GM21360 (cell line): ENCODE data around the gene CLEC3B.

Experiments
- ATAC-seq: cut with Tn5 transposase; IDR thresholded peaks from one replicate; pipeline ENCODE4 v1.9.1; 2021; ENCODE audit warnings: mild to moderate bottlenecking, moderate library complexity; ENCODE audit not compliant: unreplicated experiment

The CLEC3B gene

GRCh38 chr3:45002720-45003119, 23.4 kb upstream of the CLEC3B start:
- no peak for ATAC-seq

- ATAC-seq: no peak
Measured at GRCh38 chr3:45003406-45003805, 22.7 kb upstream of the CLEC3B start.

DNA sequence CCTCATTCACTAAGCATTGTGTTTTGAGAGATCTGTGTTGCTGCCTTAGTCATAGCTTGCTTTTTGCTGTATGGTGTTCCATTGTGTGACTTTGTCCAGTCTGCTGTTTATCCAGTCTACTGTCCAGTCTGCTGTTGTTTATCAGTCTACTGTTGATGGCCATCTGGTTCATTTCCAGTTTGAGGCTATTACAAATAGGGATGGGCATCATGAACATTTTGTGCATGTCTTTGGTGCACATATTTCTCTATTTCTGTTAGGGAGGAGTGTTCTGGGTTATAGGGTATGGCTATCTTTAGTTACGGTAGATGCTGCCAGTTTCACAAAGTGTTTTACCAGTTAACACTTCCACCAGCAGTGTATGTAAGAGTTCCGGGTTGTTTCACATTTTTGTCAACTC, 22.2 kb upstream of the CLEC3B start:
- no peak for ATAC-seq

DNA sequence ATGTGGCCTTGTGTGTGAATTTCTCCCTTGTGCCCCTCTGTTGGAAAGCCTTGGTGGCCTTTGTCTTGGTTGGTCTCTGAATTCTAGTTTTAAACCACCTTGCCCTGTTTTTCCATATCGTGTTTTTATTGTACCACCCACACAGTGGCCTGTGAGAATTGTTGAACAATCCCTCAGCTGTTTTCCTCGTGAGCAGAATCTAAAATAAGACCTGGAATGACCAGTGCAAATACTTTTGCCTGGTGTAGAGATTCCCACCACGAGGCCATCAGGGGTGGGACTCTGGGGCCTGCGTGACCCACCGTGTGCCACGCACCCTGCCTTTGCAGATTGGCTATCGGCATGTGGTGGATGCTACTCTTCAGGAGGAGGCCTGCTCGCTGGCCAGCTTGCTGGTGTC, 19.0 kb upstream of the CLEC3B start:
- no peak for ATAC-seq

DNA sequence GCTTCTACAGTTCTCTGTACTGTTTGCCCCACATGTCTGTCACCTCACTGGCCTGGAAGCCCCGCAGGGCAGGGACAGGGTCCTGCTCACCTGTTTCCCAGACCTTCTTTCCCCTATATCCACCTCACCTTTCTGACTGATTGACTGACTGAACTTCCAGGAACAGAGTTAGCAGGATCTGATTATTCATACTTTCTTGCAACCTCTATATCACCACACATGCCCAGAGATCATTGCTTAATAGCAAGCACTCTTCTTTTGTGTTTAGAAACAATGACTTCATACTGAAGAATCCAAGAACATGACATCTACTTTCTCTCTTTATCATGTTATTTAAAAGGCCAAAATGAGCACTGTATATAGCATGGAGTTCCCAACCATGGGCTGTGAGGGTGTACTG, 18.0 kb upstream of the CLEC3B start:
- ATAC-seq: no peak

GRCh38 chr3:45009868-45010267, 16.2 kb upstream of the CLEC3B start:
- no peak for ATAC-seq

GRCh38 chr3:45010811-45011333, 15.2 kb upstream of the CLEC3B start:
- ATAC-seq: no peak

- no peak for ATAC-seq
Measured at GRCh38 chr3:45011756-45012508, 14.2 kb upstream of the CLEC3B start.

- no peak for ATAC-seq
Measured at GRCh38 chr3:45012577-45012976, 13.5 kb upstream of the CLEC3B start.

- ATAC-seq: no peak
Measured at GRCh38 chr3:45016916-45017315, 9.2 kb upstream of the CLEC3B start.

DNA sequence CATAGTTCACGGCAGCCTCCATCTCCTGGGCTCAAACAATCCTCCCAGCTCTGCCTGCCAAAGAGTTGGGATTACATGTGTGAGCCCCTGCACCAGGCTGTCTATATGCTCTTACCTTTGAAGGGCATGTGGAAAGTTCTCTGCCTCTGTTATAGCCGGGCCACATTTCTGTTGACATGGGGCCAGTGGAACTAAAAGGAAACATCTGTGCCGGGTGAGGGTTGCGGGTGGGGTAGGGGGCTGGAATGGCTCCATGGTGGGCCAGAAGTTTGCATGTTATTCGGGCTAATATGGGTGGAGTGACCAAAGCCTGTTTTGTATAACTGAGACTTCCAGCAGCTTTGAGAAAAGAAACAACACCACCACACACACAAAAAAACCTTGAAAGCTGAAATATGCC, 8.3 kb upstream of the CLEC3B start:
- ATAC-seq: no peak

DNA sequence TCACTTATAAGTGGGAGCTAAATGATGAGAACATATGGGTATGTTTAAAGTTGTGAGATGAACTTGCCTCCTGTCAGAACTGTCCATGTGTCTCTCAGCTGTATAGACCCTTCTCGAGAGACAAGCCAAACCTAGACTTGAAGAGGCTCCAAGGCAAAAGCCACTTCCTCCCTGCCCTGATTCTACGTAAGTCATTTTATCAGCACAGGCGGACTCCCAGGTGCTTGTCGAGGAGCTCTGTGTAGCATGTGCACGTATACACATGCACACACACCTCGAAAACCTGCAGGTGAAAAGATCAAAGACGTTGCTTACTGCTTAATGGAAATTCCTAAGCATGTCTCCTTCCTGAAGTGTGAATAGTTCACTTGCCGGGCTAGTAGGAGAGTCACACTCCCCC, 5.6 kb upstream of the CLEC3B start:
- no peak for ATAC-seq

DNA sequence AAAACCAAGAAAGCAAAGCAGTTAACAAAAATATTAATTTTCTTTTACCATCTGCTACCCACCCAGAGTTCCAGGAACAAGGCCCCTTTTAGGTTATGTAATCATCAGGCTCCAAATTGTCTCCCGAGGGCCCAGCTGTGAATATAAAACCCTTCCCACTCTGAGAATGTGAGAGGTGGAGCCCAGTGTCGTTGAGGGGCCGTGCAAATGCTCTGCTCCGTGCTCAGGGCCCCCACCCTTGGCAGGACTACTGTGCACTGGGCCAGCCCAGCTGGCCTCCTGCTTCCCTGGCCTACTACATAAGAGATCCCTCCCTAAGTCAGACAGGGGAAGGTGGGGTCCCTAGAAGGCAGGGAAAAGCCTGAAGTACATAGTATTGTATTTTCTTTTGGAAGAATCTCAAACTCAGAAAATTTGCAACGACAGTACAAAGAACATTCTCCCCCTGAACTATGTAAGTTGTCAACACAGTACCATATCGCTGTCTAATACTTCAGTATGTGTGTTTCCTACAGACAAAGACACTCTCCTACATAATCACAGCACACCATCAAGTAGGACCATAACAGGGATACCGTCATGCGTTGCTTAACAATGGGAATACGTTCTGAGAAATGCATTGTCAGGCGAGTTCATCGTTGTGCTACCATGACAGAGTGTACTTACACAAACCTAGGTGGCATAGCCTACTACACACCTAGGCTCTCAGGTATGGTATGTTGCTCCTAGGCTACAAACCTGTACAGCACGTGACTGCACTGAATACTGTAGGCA, 4.4 kb upstream of the CLEC3B start:
- ATAC-seq: no peak

GRCh38 chr3:45023675-45024074, 2.4 kb upstream of the CLEC3B start:
- no peak for ATAC-seq

DNA sequence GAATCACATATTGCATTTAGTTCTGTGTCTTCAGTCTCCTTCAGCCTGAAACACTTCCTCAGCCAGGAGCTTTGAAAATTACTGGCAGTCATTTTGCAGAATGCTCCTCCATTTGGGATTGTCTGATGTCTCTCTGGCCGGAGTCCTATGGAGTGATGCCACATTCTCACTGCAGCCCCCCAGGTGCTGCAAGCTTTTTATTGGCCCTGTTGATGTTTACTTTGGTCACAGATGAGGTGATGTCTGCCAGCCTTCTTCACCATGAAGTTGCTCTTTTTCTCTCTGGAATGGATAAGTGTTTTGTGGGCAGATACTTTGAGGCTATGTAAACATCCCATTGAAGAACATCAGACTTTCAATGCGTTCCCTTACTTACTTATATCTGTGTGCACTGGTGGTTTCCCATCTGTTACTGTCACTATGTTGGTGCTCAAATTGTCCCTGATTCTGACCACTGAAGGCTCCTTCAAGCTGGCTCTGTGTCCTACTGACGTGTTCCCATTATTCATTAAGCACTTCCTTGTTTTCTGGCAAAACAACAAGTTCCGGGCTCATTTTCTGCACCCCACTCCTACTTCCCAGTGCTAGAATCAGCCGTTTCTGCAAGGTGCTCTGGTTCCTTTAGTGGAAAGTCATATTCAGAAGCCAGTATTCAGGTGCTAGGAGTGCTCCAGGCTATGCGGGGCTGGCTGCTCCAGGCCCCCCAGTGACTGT, 1.4 kb upstream of the CLEC3B start:
- ATAC-seq: no peak

DNA sequence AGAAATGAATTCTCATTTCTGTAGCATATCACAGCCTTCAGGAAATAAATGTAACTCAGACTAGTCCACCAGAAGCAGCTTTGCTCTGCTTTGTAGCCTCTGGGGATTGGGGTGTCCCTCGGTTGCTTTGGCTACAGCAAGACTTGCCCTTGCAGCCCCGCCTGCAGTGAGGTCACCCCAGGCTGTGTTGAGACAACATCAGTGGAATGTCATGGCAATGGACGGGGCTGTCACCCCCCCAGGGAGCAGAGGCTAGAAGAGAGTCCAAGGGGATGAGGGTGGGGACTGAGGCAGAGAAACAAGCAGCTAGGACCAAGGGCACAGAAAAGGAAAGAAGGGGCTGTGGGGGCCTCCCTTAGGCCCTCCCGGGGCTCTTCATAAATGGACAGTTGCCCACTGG, 854 bp downstream of the CLEC3B start:
- ATAC-seq: no peak

DNA sequence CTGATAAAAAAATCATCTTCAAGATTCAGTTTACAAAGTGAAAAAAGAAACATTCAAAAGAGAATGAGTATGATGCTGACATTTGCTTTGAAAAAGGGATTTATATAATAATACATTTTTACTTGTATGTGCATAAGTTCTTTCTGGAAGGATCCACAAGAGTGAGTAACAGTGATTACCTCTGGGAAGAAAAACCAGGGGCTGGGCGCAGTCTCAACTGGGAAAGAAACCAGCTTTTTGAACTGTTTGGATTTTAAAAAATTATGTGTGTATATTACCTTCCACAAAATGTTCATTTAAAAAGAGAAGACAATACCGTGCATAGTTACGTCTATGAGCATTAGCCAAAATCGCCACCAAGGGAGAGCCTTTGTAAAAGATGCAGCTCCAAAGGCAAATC, 1.3 kb downstream of the CLEC3B start:
- no peak for ATAC-seq

- ATAC-seq: no peak
Measured at GRCh38 chr3:45029216-45029615, 3.1 kb downstream of the CLEC3B start.

GRCh38 chr3:45029661-45030060, 3.6 kb downstream of the CLEC3B start:
- ATAC-seq: no peak

- ATAC-seq: no peak
Measured at GRCh38 chr3:45031531-45031930, 5.4 kb downstream of the CLEC3B start.

GRCh38 chr3:45032113-45032512, 6.0 kb downstream of the CLEC3B start:
- ATAC-seq: no peak

DNA sequence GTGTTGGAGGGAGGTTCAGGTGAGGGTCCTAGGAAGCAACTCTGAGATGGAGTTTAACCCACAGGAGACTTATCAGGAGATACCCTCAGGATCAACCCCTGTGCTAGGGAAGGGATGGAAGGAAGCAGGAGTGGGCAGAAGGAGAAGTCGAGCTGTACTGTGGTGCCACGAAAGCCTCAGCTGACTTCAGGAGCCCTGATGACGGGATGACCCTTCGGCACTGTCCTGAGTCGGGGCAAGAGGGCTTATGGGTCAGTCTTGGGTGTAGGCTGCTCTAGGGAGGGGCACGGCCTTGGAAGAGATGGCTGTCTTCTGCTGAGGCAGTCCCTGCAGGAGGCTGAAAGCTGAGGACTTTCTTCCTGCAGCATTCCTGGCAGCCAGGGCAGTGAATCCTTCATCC, 7.7 kb downstream of the CLEC3B start:
- ATAC-seq: no peak
